UCSD-AML1 (cell line): ENCODE data around the gene MORC2.

ENCODE experiments used
- DNase-seq: peaks from one replicate; lab custom pipeline; 2025; ENCODE audit not compliant: unreplicated experiment; lab: John Stamatoyannopoulos, UW

Gene MORC2

DNA sequence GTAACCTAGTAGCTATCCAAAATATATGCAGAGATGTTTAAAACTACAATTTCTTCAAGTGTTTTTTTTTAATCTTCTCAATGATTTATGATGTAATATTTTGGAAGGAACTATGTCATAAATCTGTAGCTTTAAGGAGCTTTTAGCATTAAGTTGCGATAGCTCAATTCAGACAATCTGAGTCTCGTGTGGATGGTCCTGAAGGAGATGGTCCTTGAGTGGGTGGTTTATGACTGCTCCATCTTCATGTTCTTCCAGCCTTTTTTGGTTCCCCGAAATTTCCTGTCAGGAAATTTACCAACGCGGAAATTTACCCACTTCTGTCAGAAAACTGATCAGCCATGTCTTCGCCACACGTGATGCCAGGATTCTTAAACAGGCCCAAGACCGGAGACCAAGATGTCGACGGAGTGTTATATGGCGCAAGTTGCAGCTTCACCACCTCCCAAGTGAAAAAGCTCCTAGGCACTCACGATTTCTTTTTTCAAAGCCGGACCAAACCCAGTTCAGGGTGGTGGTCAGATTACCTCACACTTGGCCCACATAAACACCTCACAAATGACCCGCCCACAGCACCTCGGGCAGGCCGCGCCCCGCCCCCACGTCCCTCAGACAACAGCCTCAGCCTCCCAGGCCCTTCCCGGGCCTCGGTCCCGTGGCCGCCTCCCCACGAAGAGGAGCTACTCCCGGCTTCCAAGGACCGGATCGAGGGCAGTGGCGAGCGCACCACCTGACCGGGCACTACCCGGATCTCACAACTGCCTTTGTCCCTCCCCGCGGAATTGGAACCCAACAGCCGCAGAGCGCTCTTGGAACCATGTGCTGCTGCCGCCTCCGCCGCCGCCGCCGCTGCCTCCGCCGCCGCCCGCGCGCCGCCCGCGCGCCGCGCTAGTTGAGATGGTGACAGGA is at the start of gene MORC2:
TSS of gene MORC2 (minus strand) at position 760 of the 909 bp plus-strand sequence. CDS start 885 bp downstream, outside the sequence.
- DNase-seq = no peak

- no peak for DNase-seq
Measured at GRCh38 chr22:31005535-31005934, 37.0 kb upstream of the MORC2 start.

DNA sequence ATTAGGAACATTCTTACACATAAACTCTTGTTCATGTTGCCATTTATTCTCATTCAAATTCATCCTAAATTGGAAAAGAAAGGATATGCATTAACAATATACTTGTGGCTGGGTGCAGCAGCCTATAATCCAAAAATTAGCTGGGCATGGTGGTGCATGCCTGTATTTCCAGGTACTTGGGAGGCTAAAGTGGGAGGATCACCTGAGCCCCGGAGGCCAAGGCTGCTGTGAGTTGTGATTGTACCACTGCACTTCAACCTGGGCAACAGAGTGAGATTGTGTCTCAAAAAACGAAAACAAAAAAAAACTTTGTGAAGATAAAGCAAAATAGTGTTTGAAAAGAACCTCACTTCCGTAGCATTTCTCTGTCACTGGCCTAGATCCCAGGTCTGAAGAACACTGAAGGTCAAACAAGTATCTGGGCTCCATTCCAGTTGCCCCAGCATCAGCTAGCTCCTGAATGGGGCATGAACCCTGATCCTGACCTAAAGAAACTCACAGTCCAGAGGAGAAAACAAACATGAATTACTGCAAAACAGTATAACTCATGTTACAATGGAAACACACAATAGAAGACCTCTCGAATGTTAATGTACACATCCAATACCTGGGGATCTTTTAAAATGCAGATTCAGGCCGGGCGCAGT is 32.7 kb upstream of the MORC2 start:
- no peak for DNase-seq

DNA sequence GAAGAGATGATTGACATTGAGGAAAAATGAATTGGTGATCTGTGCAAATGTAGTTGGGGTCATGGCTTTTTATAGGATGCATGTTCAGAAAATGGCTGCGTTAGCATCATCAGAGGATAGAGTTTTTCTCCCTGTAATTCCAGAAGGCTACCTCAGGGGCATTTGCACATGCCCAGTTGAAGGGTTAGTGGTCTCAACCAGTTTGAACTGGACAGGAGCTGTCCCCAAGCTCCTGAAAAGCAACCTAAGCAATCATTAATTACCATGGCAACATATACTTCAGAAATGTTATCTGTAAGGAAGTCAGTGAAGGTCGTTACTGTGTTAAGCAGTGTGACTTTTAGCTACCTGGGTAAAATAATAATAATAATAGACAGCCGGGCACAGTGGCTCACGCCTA is 29.8 kb upstream of the MORC2 start:
- DNase-seq = no peak

GRCh38 chr22:30996462-30996861 is 27.9 kb upstream of the MORC2 start:
- no peak for DNase-seq

DNA sequence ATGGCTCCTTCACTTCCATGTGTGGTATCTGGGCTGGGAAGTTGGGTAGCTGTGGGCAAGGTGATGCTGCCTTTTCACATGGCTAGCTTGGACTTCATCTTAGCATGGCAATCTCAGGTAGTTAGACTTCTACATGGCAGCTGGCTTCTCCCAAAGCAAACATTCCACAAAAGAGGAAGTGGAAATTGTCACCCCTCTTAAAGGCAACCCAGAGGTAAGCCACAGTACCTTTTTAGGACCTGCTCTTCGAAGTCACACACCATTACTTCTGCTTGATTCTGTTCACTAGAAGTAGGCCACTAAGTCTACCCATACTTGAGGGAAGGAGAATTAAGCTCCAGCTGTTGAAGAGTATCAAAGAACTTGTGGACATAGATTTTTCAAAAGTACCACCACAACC is 26.4 kb upstream of the MORC2 start:
- no peak for DNase-seq

DNA sequence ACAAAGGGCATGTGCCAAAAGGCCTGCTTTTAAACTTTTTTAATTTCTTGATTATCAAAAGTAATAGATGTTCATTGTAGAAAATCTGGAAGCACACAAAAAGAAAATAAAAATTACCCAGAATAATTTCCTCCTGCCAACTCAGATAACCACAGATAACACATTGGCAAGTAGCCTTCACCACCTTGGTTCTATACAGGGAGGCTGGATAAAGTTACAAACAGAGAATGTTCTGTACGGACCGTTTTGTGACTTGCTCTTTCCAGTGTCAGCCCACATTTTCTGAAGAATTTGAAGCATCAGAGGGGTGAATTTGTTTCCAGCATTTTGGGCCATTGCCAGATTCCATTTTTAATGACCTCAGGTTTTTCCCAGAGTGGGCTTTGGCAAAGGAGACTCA is 24.0 kb upstream of the MORC2 start:
- DNase-seq = no peak

- DNase-seq = no peak
Measured at GRCh38 chr22:30990690-30991089, 22.1 kb upstream of the MORC2 start.

GRCh38 chr22:30989474-30989873 is 20.9 kb upstream of the MORC2 start:
- no peak for DNase-seq

GRCh38 chr22:30985561-30986208 is 17.1 kb upstream of the MORC2 start:
- no peak for DNase-seq

GRCh38 chr22:30984317-30984716 is 15.7 kb upstream of the MORC2 start:
- DNase-seq = no peak

GRCh38 chr22:30982512-30982911 is 13.9 kb upstream of the MORC2 start:
- no peak for DNase-seq

GRCh38 chr22:30979932-30980331 is 11.4 kb upstream of the MORC2 start:
- DNase-seq = no peak

DNA sequence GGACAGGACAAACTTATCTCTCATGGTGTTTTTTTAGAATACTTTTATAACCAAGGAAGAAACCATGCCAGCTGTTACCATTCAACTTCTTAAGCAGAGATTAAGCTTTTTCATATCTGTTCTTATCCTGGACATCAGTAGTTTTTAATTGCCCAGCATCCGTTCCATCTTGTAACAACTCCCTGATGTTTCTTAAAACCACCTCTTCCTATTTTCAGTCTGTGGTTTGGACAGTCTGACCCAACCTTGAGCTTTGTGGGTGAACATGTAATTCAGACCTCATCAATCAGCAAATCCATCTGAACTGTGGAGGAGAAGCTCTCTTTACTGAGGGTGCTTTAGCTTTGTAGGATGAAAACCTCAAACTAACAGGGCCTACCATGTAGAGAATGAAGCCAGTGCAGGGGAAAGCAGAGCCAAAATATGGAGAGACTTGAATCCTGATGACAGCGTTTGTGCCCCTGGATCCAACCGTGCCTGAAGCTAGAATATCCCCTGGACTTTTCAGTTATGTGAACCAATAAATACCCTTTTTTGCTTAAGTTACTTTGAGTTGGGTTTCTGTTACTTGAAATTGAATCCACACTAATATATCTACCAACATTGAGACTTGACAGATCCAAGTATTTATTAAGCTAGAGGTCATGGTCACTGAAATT is 9.9 kb upstream of the MORC2 start:
- DNase-seq = no peak

GRCh38 chr22:30970356-30970746 is 1.8 kb upstream of the MORC2 start:
- no peak for DNase-seq

DNA sequence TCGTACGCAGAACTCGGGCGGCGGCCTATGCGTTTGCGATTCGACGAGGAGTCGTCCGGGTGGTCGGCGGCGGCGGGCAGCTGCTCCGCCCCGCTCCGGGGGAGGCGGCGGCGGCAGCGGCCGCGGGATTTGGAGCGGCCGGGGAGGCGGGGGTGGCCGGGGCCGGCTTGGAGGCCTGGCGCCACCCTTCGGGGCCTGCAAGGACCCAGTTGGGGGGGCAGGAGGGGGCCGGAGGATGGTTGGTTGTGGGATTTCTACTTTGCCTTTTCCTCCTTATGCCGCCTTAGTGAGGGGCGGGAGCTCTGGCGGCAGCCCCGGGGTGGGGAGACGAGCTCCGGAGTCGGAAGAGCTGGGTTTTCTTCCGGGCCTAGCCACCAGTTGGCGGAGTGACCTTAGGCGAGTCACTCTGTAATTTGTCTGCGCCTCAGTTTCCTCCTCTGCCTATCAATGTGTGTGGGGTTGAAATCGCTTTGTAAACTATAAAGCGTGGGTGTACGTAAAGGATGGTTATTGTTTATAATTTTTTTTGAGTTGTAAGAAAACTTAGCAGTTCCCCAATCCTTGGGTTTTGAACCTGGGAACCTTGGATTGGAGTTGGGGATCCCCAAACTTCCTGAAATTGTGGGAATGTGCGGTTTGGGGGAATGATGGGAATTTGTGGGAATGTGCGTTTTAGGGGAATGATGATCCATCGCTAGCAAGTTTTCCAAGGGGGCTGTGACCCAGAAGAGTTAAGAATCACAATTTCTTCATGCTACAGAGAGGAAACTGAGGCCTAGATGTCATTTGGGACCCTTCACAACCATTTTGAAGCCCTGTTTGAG is 1.2 kb upstream of the MORC2 start:
- peak; percentile 68 for DNase-seq

- peak; percentile 97 for DNase-seq
Measured at GRCh38 chr22:30968924-30969531, 454 bp upstream of the MORC2 start, which contains the start of gene TUG1. TSS of gene TUG1 (plus strand) at chr22:30969265.

DNA sequence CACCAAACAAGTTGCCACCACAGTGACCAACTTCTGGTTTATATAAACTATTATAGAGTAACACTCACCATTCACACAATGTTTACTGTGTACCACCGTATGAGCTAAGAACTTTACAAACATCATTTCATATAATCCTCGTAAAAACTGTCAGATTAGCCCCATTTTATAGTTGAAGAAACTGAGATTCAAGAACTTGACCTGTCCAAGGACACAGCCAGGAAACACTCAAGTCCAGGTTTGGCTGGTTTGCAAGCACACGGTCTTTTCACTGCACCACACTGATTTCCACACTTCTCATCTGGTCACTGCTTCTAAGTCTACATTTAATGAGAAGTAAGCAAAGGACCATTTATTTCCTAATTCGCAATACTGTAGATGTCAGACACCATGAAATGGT is 3.7 kb downstream of the MORC2 start:
- no peak for DNase-seq

DNA sequence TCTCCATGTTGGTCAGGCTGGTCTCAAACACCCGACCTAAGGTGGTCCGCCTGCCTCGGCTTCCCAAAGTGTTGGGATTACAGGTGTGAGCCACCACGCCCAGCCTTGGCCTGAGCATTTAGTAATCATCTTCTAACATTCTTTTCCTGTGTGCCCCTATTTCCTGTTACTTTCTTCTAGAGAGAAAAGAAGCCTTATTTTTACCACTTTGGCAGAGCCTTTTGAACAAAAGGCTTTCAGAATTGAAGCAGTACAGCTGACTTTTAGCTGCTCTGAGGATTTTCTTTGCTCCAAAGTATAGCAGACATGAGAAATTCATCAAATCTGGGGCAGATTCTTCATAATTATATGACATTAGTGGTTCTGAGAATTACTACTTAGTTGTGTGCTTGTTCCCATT is 13.4 kb downstream of the MORC2 start:
- no peak for DNase-seq

DNA sequence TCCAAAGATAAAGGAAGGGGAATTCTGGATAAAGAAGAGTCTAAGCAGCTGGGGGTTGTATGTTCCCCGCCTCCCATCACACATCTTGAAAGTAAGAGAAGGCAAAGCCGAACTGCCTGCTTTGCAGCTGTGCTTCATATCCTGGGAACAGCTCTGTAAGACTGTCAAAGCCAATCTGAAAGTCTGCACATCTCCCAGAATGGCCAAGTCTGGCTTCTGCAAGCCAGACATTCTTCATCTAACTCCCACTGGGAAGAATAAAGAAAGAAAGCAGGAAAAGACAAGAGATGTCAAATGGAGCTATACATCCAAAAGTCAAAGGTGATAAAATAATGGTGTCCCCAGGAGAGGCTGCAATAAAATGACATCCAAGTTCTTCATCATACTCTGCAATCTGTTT is 15.4 kb downstream of the MORC2 start:
- no peak for DNase-seq
